GM18526 (cell line): Measurements from ENCODE around the gene NEK10.

Experiments used
- POLR2A ChIP-seq: IDR thresholded peaks from 3 replicates; pipeline ENCODE4 v1.6.1; 2011; ENCODE audit not compliant: insufficient read length; ENCODE audit errors: extremely low read depth

The NEK10 gene

GRCh38 chr3:27185231-27185989, 183.8 kb downstream of the NEK10 start:
- TF ChIP-seq POLR2A = no peak

GRCh38 chr3:27184261-27184660, 184.9 kb downstream of the NEK10 start:
- TF ChIP-seq POLR2A = no peak

GRCh38 chr3:27176256-27176655, 192.9 kb downstream of the NEK10 start:
- no peak for TF ChIP-seq POLR2A

GRCh38 chr3:27174530-27174929, 194.7 kb downstream of the NEK10 start:
- no peak for TF ChIP-seq POLR2A

GRCh38 chr3:27171113-27171512, 198.1 kb downstream of the NEK10 start:
- TF ChIP-seq POLR2A = no peak

- TF ChIP-seq POLR2A = no peak
These were observed 202.3 kb downstream of the NEK10 start for GRCh38 chr3:27166888-27167287.

- TF ChIP-seq POLR2A = no peak
These were observed 203.9 kb downstream of the NEK10 start for GRCh38 chr3:27165321-27165721.

- TF ChIP-seq POLR2A = no peak
These were observed 208.3 kb downstream of the NEK10 start for GRCh38 chr3:27160779-27161287.

GRCh38 chr3:27160146-27160545, 209.0 kb downstream of the NEK10 start:
- no peak for TF ChIP-seq POLR2A

GRCh38 chr3:27147215-27147614, 222.0 kb downstream of the NEK10 start:
- TF ChIP-seq POLR2A = no peak

GRCh38 chr3:27146786-27147185, 222.4 kb downstream of the NEK10 start:
- TF ChIP-seq POLR2A = no peak

GRCh38 chr3:27145719-27146118, 223.5 kb downstream of the NEK10 start:
- no peak for TF ChIP-seq POLR2A

- no peak for TF ChIP-seq POLR2A
These were observed 227.5 kb downstream of the NEK10 start for GRCh38 chr3:27141668-27142067.

GRCh38 chr3:27138562-27138961, 230.6 kb downstream of the NEK10 start:
- TF ChIP-seq POLR2A = no peak

- TF ChIP-seq POLR2A = no peak
These were observed 231.2 kb downstream of the NEK10 start for GRCh38 chr3:27138005-27138404.

- TF ChIP-seq POLR2A = no peak
These were observed 234.9 kb downstream of the NEK10 start for GRCh38 chr3:27134171-27134796.

- no peak for TF ChIP-seq POLR2A
These were observed 236.1 kb downstream of the NEK10 start for GRCh38 chr3:27133060-27133459.

- TF ChIP-seq POLR2A = no peak
These were observed 238.4 kb downstream of the NEK10 start for GRCh38 chr3:27130796-27131195.
